HG03159 (cell line): Measurements from ENCODE around the gene TMEM63A.
"Not testable (repeated sequence)": the region's sequence is repeated elsewhere in the genome, so short reads cannot be mapped to it uniquely, and the experiment has no call there.

Experiments
- ATAC-seq: cut with Tn5 transposase; IDR thresholded peaks from one replicate; pipeline ENCODE4 v1.9.1; 2021; ENCODE audit warnings: mild to moderate bottlenecking, moderate library complexity; ENCODE audit not compliant: unreplicated experiment

Gene TMEM63A

DNA sequence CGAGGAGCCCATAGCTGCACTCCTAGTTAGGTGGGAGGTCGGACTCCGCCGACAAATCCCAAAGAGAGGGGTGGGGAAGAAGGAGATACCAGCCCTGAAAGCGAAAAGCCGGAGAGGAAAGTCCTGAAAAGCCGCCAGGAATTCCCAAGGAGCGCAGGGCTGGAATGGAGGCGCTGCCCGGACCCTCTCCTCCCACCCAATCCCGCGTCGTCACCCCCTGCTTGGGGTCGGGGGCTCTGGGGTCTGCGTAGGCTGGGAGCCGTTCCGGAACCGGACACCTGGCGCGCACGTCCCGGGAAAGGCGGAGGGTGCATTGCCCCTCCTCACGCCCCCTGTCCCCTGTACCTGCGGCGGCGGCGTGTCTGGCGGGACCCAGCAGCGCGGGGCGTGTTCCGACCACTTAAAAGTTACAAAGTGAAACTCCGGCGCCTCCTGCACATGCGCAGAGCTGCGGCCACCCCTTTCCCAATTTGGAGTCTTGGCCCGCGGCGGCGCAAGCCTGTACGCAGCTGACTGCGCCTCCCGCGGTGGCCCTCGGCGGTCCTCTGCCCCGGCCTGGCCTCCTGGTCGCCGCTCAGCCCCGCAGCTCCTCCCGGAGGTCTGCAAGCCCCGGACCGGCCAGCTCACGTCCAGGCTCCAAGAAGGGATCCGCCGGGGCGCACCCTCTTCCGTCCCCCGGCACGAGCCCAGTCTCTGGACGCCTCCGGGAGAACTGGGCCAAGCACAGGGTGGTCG is at the start of gene TMEM63A:
Gene TMEM63A, minus strand, starts transcription at position 422 of the 735 bp plus-strand sequence. CDS start 4,800 bp downstream, outside the sequence.
- ATAC-seq = peak; percentile 68

DNA sequence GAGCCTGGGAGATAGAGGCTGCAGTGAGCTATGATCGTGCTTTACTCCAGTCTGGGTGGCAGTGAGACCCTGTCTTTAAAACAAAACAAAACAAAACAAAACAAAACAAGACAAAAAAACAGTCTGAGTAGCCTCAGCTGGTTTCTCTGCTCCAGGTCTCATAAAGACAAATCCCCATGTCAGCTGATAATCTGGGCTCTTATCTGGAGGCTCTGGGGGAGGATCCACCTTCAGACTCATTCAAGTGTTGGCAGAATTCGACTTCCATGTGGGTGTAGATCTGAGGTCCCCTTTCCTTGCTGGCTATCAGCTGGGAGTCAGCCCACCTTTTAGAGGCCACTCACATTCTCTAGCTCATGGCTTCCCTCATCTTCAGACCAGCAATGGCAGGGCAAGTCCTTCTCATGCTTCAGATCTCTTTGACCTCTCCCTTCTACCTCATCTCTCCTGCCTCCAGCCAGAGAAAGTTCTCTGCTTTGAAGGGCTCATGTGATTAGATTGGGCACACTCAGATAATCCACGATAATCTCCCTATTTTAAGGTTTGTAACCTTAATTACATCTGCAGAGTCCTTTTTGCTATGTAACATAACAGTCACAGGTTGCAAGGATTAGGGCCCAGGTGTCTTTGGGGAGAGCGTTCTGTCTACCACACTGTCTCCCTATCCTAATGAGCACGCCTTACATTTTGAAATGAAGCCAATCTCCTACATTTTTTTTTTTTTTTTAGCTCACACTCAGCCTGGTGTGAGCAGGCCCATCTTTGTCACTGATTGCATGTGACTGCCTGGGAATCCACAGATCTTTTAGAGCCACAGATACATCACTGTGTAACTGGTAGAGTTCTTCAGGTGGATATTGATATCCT is 49.3 kb upstream of the TMEM63A start:
- ATAC-seq = no peak

DNA sequence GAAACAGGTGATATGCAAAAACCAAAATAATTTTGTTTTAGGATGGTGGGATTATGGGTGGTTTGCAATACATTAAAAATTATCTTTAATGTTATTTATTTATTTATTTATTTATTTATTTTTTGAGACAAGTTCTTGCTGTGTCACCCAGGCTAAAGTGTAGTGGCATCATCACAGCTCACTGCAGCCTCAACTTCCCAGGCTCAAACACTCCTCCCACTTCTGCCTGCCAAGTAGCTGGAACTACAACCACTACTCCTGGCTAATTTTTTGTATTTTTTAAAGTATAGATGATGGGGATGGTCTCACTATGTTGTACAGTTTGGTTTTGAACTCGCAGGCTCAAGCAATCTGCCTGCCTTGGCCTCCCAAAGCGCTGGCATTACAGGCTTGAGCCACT is 48.4 kb upstream of the TMEM63A start:
- ATAC-seq = no peak

DNA sequence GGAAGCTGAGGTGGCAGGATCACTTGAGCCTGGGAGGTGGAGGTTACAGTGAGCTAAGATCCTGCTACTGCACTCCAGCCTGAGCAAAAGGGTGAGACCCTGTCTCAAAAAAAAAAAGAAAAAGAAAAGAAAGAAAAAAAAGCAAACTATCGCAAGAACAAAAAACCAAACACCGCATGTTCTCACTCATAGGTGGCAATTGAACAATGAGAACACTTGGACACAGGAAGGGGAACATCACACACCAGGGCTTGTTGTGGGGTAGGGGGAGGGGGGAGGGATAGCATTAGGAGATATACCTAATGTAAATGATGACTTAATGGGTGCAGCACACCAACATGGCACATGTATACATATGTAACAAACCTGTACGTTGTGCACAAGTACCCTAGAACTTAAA is 47.3 kb upstream of the TMEM63A start:
- not testable (repeated sequence) for ATAC-seq

DNA sequence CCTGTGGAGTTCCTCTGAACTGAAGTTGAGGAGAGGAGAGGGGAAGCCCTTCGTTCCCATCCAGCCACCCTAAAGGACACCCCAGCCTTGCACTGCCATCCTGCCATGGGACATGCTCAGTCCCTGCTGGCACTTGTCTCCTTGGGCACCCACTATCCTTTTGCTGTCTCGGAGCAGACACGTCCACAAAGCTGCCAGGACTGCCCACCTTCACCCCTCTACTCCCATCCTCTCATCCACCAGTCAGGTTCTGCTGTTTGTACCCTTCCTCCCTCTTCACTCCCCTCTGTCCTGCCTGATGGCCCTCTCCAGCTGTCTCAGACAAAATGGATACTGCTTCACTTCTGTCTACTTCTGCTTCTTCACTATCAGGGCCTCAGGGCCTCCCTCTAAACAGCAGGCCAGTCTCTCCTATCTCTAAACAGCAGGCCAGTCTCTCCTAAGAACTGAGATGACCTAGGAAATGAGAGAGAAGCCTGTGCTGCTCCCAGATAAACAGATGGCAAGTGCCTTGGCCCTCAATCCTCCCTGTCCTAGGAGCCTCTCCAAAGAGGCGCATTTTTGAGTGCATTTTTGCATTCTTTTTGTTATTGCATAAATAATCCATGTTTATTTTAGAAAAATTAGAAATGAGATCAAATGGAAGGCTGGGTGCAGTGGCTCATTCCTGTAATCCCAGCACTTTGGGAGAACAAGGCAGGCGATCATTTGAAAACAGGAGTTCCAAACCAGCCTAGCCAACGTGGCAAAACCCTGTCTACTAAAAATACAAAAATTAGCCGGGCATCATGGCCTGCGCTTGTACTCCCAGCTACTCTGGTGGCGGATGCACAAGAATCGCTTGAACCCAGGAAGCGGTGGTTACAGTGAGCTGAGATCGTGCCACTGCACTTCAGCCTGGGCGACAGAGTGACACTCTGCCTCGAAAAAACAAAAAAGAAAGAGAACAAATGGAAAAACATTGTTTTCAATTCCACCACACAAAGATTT is 46.3 kb upstream of the TMEM63A start:
- ATAC-seq = no peak

DNA sequence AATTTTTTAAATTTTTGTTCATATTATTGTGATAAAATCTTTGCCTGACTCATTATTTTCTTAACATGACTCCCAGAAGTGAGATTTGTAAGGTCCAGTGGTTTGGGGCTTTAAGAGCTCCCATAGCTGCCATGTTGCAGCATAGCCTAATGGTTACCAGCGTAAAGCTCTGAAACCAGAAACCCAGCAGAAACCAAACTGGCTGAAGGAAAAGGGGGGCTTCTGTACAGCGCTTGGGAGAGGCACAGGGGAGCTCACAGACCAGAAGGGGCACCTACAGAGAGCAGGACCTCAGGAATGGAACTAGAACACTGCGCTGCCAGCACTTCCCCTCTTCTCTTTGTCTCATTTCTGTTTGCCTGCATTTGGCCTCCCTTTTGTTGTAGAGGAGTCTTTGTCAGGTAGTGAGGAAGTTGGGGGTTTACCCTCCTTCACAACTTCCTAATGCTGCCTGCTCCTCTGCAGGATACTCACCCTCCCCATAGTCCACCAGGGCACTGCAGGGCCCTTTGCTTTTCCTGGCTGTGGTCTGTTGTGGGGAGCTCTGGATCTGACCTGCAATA is 44.5 kb upstream of the TMEM63A start:
- ATAC-seq = no peak

DNA sequence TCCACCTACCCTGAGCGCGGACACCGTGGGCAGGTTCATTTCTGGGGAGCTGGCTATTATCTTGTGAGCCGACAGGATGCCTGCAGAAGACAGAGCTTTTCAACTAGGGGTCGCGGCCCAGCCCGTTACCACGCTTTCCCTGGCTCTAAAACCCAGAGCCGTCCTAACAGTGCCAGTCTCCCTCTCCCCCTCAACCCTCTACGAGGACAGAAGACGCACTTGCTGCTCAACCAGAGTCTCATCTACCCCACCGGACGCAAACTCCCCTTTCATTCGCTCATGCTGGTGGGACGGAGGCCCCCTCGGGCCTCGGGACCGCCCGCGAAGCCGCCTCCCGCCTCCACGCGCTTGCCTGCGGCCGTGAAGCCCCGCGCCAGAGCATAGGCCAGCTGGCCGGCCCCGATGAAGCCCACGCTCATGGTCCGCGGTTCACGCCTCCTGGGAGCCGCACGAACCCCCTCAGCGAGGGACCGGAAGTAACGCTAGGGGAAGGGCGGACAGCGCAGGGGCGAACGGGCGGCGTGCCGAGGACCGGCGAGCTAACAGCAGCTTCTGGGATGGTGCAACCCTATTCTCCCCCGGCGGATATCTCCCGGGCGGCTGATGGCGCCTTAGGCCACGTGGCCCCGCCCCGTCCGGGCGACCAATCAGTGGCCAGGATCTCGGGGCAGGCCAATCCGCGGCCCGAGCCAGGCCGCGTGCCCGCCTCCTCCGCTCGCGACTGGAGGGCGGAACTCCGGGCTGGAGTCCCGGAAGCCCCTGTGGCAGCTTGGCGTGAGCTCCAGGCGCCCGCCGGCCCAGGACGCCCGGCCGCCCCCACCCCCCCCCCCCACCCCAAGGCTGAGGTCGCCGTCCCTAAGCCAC is 41.7 kb upstream of the TMEM63A start, which contains the start of gene PYCR2:
Gene PYCR2, minus strand, starts transcription at position 559 of the 864 bp plus-strand sequence. Its CDS starts 140 bp downstream, at position 419.
- peak; percentile 98 for ATAC-seq

DNA sequence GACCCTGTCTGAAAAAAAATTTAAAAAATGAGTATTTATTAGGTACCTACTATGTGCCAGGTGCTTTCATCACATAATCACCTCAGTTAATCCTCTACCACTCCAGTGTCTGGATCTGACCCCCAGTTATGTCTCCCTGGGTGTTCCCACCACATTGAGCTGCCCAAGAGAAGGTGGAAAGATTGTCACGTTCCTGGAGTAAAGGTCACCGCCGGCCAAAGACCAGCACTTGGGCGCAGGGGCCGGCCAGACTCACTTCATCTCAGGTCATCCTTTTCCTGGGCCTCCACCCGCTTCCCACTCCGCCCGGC is 41.2 kb upstream of the TMEM63A start:
- ATAC-seq = no peak

DNA sequence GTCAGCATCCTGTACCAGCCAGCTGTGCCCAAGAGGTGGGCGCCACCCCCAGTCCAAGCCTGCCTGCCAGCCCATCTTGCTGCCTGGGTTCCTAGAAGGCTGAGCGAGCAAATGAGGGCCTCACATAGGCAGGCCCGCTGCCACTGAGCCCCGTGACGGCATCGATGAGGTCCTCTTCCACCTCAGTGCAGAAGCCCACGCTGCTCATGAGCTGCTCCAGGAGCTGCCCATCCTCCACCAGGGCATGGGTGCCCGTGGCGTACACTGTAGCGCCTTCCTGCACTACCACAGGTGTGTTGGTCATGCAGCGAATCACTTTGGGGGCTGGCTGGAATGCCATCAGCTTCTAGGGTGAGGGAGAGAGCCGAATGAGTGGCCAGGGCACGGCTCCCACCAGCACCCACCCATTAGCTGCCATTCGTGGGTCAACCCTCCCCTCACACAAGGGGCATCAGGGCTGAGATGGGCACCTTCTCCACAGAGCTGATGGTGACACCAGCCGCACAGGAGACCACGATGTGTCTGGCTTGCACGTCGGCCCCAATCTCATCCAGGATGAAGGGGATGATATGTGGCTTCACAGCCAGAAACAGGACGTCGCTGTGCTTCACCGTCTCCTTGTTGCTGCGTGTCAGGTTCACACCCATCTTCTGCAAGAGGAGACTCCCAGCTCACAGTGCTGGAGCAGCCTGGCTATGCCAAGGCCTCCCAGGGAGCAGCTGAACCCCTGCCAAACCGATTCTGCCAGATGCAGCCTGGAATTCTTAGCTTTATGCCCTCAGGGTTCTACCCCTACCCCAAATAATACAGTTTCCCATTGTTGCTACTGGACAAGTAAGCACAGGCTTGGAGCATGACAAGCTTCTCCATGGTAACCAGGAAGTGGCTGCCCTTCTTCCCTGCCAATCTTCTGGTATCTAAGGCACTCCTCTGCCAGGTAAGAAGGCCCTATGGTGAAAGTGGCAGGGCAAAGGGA is 39.8 kb upstream of the TMEM63A start:
- no peak for ATAC-seq

DNA sequence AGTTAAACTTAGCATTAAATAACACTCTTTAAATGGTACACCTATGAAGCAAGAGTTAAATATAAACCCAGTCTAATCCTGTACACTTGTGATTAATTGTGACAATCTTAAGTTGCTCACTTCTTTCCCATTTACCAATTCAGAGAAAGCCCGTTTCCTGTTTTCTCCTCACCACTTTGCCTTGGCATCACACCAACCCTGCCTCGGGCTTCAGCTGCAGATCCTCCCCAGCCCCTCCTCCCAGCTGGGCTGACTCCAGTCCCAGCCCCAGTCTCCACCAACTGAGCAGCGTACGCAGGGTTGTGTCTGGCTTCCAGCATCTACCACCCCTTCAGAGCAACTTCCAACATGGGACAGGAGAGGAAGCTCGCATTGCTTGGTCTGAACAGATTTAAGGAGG is 37.7 kb upstream of the TMEM63A start:
- ATAC-seq = no peak

DNA sequence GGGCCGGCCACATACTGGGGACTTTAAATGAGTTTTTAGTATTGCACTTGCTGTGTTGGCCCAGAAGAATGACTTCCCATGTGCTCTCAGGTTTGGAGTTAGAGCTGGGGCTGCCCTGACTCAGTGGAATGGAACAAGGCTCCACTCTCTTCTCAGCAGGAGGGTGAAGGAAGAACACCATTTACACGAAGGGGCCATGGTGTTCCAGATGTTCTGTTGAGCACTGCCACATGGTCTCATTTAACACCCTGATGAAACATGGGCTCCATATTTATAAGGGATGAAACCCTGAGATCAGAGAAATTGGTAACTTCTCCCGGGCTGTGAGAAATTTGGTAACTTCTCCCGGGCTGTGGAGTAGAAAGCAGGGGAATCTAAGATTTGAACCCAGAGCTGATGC is 36.1 kb upstream of the TMEM63A start:
- no peak for ATAC-seq

DNA sequence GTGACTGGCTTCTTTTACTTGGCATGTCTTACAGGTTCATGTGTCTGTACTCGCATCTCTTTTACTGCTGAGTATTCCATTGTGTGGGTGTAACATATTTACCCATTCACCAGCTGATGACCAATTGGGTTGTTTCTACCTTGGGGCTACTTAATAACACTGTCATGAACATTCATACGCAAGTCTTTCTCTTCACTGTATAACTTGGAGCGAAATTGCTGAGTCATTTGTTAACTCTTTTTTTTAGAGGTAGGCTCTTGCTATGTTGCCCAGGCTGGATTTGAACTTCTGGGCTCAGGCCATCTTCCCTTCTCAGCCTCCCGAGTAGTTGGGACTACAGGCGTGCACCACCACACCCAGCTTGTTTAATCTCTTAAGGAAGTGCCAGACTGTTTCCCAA is 35.4 kb upstream of the TMEM63A start:
- ATAC-seq = no peak

DNA sequence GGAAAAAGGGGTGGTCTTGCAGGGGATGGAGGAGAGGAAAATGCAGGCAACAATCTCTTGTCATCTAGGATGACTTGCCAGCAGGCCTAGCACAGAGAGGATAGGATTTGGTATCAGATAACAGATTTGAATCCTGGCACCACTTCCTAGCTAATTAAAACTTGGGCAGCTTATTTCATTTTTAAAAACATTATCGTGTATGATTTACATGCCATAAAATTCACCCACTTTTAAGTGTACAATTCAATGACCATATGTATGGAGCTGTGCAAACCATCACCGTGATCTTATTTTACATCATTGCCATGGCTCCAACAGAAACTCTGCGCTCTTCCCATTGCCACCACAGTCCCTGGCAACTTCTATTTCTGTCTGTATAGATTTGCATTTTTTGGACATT is 34.9 kb upstream of the TMEM63A start:
- ATAC-seq = no peak

DNA sequence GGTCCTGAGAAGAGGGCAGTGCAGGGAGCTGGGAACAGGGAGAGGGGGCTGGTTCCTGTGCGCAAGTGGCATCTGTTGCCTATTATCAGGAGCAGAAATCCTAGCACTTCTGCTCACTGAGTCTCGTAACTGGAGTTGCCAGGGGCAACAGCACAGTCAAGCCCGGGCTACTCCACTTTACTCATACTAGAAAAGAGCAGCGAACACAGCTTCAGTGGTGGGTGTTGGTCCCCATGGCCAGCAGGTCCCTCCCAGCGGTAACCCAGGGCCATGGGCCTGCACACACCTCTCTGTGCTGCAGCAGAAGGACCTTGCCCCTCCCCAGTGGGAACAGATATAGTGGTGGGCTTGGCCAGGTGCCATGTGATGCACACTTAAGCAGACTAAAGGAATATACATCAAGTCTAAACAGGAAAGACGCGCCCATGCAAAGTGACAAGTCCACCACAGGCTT is 33.4 kb upstream of the TMEM63A start:
- ATAC-seq = no peak

DNA sequence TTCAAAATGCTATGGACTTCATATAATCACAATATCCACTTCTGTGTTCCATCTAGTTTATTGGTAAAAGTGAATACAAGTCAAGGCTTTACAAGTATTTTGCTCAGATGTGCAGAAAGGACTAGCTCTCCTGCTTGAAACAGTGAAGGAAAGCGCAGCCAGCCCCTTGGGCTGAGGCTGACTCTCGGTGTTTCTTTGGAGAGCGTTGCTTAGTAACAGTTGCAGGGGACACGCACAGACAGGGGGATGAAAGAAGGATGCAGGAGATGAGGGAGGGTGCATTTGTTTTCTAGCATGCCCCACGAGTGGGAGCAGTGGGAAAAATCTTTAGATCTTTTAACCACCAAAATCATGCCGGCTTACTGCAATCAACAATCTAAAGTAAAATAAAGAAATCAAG is 32.8 kb upstream of the TMEM63A start:
- no peak for ATAC-seq

DNA sequence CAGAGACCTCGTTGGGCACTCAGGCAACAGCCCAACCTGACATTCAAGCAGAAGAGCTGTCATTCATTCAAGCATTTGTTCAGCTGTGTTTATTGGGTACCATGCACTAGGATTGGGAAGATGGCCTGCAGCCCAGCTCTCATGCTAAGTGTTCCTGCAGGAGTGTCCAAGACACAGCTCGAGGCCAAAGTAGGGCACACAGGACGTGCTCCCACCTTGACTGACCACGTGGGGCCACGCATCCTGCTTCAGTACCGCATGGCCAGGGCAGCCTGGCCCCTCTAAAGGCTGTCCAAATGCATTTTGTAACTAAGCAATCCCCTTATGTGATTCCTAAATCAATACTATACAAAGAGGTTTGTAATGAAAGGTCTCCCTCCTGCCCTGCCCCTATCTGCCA is 32.2 kb upstream of the TMEM63A start:
- no peak for ATAC-seq

DNA sequence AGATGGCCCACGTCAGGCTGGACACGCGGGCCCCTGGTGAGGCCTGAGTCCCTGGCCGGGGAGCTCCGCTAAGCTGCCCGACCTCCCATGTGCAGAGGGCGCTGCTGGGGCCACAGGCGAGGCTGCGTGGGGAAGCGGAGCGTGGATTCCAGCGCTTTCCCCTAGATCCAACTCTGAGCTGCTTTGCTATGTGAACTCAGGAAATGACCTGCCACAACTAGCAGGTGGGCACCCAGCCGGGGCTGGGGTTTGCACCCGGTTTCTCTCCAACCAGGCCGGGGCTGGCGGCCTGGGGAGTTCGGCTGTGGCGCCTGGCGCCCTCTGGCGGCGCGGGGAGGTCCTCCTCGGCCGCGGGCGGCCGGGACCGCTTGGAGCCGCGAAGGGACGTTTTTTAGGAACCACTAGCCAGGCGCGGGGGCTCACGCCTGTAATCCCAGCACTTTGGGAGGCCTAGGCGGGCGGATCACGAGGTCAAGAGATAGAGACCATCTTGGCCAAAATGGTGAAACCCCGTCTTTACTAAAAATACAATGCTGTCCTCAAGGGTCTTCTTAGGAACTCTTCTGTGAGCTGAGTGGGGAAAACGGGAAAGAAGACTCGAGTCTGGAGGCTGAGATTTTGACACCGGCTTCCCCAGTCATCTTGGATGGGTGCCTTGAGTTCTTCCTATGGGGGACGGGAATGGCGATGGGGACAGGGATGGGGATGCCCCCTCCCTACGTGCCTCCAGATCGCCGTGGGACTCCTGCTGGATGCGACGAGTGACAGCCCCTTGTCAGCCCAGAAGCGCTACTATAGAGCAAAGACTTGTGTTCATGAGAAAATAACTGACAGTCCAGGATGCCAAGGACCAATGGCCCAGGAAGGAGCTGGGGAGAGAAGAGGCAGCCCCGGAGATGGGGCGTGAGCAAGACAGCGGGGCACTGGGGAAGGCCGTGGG is 29.3 kb upstream of the TMEM63A start:
- no peak for ATAC-seq
